ENCODE results near the gene TEX13D. TPM values are rescaled to one million over a fixed set of nuclear protein-coding genes. Genes with fewer than 3 reads are reported as not detected.

The TEX13D gene
- total RNA-seq (2022; extraction: Qiagen RNA extraction; ENCODE audit: low read depth), result not detected in 5 replicates

GRCh38 chrX:124332481-124333424 is at the start of gene TEX13D:
Gene TEX13D (plus strand): TSS chrX:124332660. CDS start chrX:124332918, 258 bp downstream.

GRCh38 chrX:124346117-124346876 is 13.8 kb downstream of the TEX13D start, which contains the start of gene SH2D1A:
Gene SH2D1A (plus strand): TSS chrX:124346563. CDS start chrX:124346643, 80 bp downstream.

Other genes with a start within 250 kb of the TEX13D start
- not detected in 5 replicates for gene SH2D1A, start 13.9 kb downstream of the TEX13D start, total RNA-seq (2022; extraction: Qiagen RNA extraction; ENCODE audit: low read depth)

All from A549 treated with ZK216348 at 1 μM for 4 hours (cell line).